Lung (tissue), 12 donors: Measurements from ENCODE around the gene KRT86. TPM values are rescaled to one million over a fixed set of nuclear protein-coding genes. Genes with fewer than 3 reads are reported as not detected.

Experiments
- ATAC-seq: fragments of 200-7000 bp; cut with Tn5 transposase; one replicate; pipeline ENCODE4 v1.9.1; 2020; ENCODE audit warnings: moderate number of reproducible peaks; ENCODE audit not compliant: insufficient read depth, low FRiP score
- DNase-seq, 3 donors: peaks; one replicate each; pipeline ENCODE4 v3.0.0-alpha.2; 2013 to 2017
- H3K27ac ChIP-seq, 2 donors: one replicate each; pipeline ENCODE4 v1.5.1; 2013; ENCODE audit warnings: mild to moderate bottlenecking in 2 of 2, moderate library complexity in 2 of 2, control low read depth in 1 of 2, inconsistent platforms in 1 of 2, low read depth in 1 of 2, low read length in 1 of 2
- H3K27me3 ChIP-seq, 3 donors: one replicate each; pipeline ENCODE4 v1.5.1; 2013; ENCODE audit warnings: low read length in 2 of 3; ENCODE audit not compliant: control insufficient read depth in 3 of 3, insufficient read depth in 3 of 3
- H3K36me3 ChIP-seq, 4 donors: one replicate each; pipeline ENCODE4 v1.5.1; 2013; ENCODE audit warnings: low read length in 4 of 4, mild to moderate bottlenecking in 1 of 4, moderate library complexity in 1 of 4; ENCODE audit not compliant: control insufficient read depth in 4 of 4, insufficient read depth in 4 of 4
- H3K4me1 ChIP-seq, 5 donors: one replicate each; pipeline ENCODE4 v1.5.1; 2013; ENCODE audit warnings: low read length in 5 of 5, mild to moderate bottlenecking in 2 of 5, moderate library complexity in 1 of 5; ENCODE audit not compliant: control insufficient read depth in 5 of 5, insufficient read depth in 5 of 5
- H3K4me3 ChIP-seq: one replicate; pipeline ENCODE4 v1.5.1; 2013; ENCODE audit warnings: mild to moderate bottlenecking, control low read depth, moderate library complexity
- H3K9ac ChIP-seq, 2 donors: one replicate each; pipeline ENCODE4 v1.5.1; 2013; ENCODE audit warnings: low read length in 2 of 2, control low read depth in 1 of 2; ENCODE audit not compliant: insufficient read depth in 1 of 2
- H3K9me3 ChIP-seq, 4 donors: one replicate each; pipeline ENCODE4 v1.5.1; 2013; ENCODE audit warnings: low read length in 3 of 4, mild to moderate bottlenecking in 1 of 4, moderate library complexity in 1 of 4; ENCODE audit not compliant: control insufficient read depth in 4 of 4, insufficient read depth in 3 of 4
- CTCF ChIP-seq: IDR thresholded peaks from 2 replicates; pipeline ENCODE4 v1.5.1; 2012; ENCODE audit warnings: mild to moderate bottlenecking; ENCODE audit errors: control extremely low read depth, extremely low read depth
- WGBS, 2 donors: extraction: QIAGEN DNeasy Blood & Tissue Kit; methylation state at CpG; one replicate each; pipeline ENCODE4 v1.1.7; 2013; 5-methylcytosine and 5-hydroxymethylcytosine counted together
- polyA plus RNA-seq, 2 donors: library from polyadenylated mRNA; stranded (reverse); fragments of 200-250 nt; gene quantifications; one replicate each; pipeline ENCODE4 v1.2.1, GENCODE V29; 2013
- total RNA-seq, 2 donors: library from RNA; depleted of rRNA in 1 of 2; stranded (reverse); fragments of >200 nt in 1 of 2; gene quantifications; one replicate each; pipeline ENCODE4 v1.2.1, GENCODE V29; 2014 to 2021
- donor health status: control.
- donor health status: control.
- donor health status: Bipolar disorder and iron deficiency.
- donor health status: healthy.
- donor health status: DM: yes; HTN: yes; CAD: no.

Gene KRT86
- total and polyA plus RNA-seq, 4 donors: 0.11 to 1.1 (median 0.31) TPM; not detected in 1

DNA sequence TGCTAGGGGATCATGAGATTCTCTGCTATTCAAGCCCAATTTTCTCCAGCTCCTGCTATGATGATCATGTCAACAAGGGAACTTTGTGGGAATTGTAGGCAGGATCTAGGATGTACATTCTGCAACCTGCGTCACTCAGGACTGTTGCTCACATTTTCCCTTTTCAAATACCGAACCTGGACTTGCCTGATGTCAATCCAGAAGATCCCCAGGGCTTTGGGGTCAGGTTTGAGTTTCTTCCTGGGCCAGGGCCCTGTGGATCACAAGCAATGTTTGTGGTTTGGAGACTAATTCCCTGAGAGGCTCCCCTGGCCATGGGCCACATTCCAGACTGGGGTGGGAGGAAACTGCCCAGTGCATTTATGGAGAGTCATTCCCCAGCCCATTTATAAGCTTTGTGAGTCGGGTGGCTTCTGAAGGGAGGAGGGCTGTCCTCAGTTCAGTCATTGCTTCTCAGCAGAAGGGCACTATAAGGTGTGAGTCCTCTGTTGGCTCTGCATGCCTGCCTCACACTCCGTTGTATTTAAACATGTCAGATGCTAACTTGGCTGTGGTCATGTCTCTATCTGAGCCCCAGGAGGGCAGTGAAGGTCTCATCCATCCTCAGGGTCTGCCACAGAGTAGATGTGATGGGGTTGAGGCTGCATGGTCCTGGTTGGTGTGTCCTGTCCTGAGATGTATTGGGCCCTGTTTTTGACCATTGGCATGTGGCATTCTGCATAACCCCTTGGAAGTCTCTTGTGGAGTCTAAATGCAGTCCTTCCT, 6.5 kb downstream of the KRT86 start:
- no peak for TF ChIP-seq CTCF
- peak; percentile 22 to 49 (median 32) for DNase-seq
- Histone ChIP-seq H3K27ac (peak overlapping the region in 1 of 2 donors; percentile 94), H3K36me3 (no peaks in the 10 kb centered on the region), H3K9me3 (no peaks in the 10 kb centered on the region), H3K9ac (no peak overlapping the region), H3K27me3 (peaks cover 0 to 6% (median 0%) of the 10 kb centered on the region in 3 donors), H3K4me3 (no peak overlapping the region), H3K4me1 (peaks cover 0 to 26% (median 0%) of the 10 kb centered on the region in 5 donors)
- 55 to 71% methylated on average over 4 of the region's 4 CpGs for WGBS, 2 donors
- ATAC-seq: peak; percentile 52

DNA sequence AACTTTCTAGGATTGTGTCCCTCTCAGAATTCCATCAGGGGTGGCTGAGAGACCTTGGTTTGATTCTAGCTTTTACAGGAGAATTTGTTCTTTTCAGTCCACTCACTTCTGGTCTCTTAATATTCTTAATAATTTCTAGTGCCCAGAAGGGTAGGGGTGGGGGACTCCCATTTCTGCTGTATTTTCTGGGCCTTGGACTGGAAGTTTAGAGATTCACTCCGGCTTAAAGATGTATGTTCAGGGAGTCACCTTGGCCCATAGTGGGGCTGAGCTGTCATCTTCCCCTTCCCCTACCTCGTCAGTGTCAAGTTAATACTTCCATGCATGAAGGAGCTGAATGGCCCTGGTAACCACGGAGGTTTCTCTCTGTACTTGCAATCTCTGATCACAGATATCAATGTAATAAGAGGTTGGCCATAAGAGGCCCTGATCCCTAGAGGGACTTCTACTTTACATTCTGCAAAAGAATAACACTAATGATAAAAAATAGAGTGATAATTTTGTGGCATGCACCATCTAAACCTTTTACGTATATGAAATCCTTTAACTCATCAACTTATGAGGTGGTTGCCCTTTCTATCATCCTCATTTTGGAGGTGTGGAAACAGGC, 10.2 kb downstream of the KRT86 start:
- 63 to 78% methylated on average over 4 of the region's 4 CpGs for WGBS, 2 donors
- H3K9me3 ChIP-seq: no peaks in the 10 kb centered on the region
- ATAC-seq (no peak), DNase-seq (no peak)
- TF ChIP-seq CTCF: no peak
- H3K9ac ChIP-seq: no peak overlapping the region
- H3K27me3 ChIP-seq: no peaks in the 10 kb centered on the region
- H3K27ac ChIP-seq: no peak overlapping the region
- H3K4me3 ChIP-seq: no peak overlapping the region
- no peaks in the 10 kb centered on the region for H3K36me3 ChIP-seq
- peaks cover 0 to 11% (median 0%) of the 10 kb centered on the region in 5 donors for H3K4me1 ChIP-seq

- Histone ChIP-seq H3K4me1 (peaks cover 0 to 11% (median 0%) of the 10 kb centered on the region in 5 donors), H3K27me3 (no peaks in the 10 kb centered on the region), H3K36me3 (no peaks in the 10 kb centered on the region), H3K4me3 (no peak overlapping the region), H3K9me3 (no peaks in the 10 kb centered on the region), H3K27ac (no peak overlapping the region), H3K9ac (no peak overlapping the region)
- no peak for TF ChIP-seq CTCF
- WGBS, 2 donors: 88 to 95% methylated on average over 2 of the region's 2 CpGs
- ATAC-seq (no peak), DNase-seq (no peak)
Observed at GRCh38 chr12:52285172-52285745, 10.8 kb downstream of the KRT86 start.
